HPDE6-E6E7 (cell line): ENCODE data around the gene TMEM47.

ENCODE experiments used
- DNase-seq: peaks from one replicate; pipeline ENCODE4 v3.0.0; 2011; ENCODE audit warnings: missing footprints; ENCODE audit errors: extremely low spot score

TMEM47 gene

DNA sequence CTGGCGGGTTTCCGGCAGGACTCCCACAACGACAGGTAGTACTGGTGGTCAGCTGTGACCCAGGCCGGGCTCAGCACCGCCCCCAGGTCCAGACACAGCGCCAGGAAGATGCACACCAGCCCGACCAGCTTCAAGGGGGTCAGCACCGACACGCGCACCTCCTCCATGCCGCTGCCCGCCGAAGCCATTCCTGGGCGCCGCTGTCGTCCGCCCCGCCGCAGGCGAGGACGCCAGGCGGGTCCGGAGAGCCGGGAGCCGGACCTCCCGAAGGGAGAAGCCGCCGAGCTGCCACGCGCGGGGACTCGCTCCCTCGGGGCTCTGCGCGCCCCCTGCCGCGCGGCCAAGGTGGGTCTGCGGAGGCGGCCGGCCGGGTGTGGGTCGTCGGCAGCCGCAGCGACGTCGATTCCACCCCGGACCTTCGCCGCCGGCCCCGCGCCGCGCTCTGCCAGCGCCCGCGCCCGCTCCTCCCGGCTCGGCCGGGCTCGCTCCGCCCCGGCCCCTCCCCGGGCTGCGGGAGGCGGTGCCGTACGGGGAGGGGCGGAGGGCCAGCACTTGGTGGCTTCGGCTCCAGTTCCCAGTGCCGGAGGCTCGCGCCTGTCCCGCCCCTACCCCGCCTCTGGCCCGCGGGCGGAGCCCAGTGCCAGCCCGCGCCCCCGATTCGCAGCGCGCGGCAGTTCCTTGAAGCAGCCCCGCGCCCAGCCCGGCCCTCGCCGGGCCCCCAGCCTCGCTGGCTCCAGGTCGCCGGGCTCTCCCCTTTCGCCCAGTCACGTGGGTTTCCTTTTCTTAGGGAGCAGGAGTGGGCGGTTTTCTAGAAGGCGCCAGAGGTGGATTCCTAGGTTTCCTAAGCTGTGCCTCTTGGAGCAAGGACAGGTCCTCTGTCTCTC, at the start of gene TMEM47:
Gene TMEM47 (minus strand): TSS at position 444 of the 884 bp plus-strand sequence. CDS start 256 bp downstream, at position 188.
- peak; percentile 42 for DNase-seq

DNA sequence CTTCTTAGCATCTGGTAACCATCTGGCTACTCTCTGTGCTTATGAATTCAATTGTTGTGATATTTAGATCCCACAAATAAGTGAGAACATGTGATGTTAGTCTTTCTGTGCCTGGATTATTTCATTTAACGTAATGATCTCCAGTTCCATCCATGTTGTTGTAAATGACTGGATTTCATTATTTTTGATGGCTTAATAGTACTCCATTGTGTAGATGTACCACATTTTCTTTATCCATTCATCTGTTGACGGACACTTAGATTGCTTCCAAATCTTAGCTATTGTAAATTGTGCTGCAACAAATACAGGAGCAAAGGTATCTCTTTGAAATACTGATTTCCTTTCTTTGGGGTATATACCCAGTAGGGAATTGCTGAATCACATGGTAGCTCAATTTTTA, 30.0 kb upstream of the TMEM47 start:
- DNase-seq, result no peak

DNA sequence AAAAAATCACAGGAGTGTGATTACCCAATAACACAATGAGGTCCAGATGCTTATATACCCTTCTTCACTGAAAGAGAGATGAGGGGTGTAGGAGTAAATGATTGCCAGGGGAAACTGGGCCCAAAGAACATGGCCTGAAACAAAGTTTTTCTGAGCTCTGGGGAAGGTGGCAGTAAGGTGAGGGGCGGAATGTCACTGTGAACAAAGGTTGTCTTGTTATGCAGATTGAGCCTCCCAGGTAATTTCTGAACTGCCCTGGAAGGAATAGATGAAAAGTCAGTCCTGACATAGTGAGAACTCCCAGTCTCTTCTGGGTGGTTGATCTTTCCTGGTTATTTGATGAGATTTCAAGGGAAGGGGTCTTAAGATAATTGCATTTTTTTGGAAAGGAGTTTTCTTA, 2.5 kb upstream of the TMEM47 start:
- DNase-seq, result no peak

DNA sequence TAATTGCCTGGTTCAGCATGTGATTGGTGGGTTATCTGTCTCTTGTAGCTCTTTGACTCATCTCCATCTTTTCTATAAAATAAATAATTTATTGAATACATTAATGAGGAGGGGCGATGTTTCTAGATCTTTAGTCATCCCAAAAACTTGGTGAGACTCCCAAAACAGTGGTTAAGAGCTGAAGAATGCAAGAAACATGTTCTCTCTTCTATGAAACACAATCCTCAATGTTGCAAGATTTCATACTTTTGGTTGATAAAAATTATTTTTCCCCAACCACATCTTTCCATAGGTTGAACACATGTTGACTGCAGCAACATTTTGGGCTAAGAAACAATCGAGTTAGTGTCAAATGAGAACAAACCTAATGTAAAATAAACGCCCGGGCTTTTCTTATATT, 1.2 kb upstream of the TMEM47 start:
- DNase-seq, result no peak

DNA sequence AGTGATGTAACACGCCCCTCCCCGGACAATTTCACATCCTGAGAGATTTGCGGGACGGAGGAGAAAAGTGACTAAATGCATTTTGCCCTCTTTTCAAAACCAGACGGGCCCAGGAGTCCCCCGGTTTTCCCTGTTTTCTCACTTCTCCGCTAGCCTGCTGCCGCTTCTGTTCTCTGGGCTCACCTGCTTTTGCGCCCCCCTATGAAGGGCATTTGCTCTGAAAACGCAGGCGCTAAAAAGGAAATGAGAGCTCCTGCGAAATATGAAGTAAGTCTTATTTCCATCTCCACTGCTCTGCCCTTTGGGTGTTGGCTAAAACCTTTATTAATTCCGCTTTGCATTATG, 613 bp upstream of the TMEM47 start:
- no peak for DNase-seq

DNA sequence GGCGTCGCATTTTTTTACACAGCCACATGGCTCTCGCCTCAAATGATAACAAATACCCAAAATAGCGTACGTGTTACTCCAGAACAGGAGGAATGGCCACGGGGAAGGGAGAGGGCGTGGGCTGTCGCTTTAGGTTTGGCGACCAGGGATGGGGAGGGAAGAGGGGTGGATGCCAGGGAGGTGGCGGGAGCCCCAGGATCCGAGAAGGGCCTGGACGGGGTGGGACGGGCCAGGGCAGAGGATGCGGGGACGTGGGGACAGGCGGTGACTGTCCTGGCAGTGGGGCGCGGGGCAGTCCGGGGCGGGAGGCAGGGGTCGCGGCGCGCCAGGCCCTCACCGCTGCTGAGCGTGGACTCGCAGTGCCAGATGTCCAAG, 631 bp downstream of the TMEM47 start:
- no peak for DNase-seq

DNA sequence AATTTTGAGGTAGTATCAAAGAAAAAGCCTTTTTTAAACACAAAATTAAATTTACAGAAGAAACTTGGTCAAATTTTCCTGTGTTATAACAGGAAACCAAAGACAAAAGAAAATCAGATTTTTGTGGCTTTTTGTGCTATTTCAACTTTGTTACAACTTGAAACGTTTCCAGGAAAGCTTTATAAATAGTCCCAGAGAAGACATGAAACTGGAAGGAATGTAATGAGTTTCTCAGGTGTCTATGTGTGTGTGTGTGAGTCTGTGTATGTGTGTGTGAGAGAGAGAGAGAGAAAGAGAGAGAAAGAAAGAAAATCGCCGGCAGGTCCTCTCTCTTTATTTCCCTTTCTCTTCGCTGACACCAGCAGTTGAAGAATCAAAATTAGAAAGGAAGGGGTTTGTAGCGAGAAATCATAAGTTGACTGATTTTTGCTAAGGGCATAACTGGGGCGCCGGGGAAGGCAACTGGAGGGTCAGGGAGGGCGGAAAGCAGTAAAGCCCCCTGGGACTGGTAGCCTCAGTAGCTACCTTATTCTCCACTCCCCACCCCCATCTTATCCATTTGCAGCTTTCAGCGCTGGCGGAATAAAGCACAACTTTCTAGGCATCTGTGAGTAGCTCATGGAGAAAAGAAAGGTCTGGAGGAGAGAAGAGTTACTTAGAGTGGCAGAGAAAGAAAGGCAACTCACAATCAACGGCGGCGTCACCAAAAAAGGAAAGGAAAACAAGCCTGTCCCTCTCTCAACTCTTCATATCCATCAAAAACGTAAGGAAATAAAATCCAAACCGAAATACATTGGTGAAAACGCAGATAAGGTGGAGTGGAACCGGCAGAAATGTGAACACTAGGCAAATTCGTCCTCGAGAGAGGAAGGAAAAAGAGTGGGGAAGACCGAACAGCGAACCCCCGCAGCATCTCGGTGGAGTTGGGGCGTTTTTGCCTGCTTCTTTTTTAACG, 1.3 kb downstream of the TMEM47 start:
- DNase-seq, result no peak

DNA sequence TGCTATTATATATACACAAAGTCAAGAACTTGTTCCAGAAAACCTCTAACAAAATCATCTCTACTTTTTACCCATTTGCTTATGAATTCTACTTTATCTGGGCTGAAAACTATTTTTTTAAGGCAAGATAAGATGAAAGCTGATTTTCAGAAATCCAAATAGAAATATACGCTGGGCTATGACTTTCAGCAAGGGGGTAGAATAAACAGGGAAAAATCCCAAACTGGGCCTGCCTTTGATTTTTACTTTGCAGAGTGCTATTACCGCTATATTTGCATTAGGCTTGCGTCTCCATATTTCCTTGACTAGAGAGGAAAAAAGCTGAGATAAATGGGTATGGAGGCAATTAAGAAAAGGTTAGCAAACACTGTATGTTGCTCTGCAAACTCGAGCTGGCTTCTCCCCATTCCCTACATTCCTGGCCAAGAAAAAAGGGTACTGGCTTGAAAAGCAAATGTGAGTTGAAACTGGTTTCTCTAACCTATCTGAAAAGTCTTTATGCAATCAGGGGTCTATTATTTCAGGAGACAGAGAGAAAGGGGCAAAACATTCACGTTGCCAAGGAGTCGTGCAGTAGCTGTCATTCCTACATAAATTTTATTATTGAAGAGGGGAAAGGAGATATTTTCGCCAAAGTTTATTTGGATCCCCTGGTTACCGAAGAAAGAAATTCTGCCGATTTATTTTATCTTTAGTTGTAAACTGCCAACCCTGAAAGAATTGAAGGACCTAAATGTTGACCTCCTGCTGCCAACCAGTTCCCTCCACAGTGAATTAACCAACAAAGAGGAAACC, 2.2 kb downstream of the TMEM47 start:
- DNase-seq, result no peak

DNA sequence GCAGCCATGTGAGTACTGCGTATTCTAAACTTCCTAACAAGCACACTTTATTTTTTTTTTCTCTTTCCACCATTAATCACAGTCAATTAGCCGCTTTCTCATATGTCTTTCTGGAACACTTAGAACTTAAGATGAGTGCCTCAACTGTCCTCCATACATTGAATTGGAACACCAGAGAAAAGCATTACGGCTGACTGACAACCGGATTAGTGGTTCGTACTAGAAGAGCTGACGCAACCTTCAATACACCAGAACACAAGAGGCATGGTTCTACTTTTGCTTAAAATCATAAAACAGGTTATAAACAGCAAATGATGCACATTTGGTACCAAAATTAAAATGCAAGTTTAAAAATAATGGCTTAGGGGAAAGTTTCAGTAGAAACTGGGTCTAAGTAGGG, 3.3 kb downstream of the TMEM47 start:
- no peak for DNase-seq

DNA sequence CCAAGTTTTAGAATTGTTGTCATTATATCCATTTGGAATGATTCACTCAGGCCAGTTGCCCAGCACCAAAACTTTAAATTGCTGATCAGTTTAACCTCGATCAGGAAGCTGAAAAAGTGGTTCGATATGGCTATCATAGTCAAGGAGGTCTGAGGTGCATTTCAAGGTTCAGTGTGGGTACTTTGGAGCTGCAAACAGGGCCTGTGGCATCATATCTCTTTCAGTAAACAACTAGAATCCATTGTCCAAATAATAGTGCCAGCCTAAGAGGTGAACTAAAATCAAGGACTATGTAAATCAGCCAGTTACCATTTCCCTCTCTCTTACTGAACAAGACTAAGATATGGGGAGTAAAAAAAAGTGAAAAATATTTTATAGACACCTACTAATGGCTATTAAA, 14.2 kb downstream of the TMEM47 start:
- no peak for DNase-seq

DNA sequence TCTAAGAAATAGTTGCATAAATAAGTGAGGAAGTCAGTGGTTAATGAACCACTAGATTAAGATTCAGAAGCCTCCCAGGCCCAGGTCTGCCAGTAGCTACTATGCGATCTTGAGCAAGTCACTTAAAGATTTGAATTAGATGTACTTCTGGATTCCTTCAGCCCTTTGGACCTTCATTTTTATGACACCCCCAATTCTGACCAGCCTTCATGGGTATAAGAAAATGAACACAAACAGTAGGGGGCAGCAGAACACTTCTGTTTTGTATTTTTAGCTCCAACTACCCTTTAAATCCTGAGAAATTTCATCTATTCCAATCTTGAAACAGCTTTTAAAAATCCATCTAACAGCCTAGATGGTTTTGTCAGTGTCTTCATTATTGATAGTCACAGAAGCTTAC, 19.0 kb downstream of the TMEM47 start:
- DNase-seq, result peak; percentile 9

DNA sequence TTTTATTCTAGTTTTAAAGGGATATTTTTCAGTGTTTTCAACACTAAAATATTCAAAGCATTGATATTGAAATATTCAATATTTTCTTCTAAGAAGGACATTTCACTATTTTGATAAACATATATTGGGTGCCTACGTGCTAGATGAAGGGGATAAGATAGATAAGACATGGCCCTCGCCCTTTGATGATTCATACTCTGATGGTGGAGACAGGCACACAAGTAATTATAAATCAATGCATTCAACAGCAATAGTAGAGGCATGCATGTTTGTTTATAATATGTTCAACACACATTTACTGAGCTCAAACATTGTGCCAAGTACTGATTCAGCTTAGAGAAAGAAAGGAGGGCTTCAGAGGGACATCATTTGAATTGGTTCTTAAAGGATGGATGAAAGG, 22.7 kb downstream of the TMEM47 start:
- DNase-seq, result no peak

DNA sequence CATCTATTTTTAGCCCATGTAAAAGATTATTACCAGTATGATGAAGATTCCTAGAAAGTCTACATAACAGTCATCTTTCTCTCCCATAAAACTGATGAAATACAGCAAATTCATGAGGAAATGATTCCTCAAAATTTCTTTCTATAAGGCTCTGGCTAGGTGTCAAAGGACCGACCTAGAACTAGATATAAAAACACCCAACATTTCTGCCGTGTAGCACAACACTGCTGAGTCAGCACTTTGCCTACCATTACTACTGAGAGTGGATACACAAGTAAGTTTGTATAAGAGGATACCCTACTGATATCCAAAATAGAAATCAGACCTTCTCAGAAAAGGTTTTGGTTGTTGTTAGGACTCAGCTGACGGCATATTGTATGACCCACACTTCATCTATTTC, 24.7 kb downstream of the TMEM47 start:
- DNase-seq, result no peak

DNA sequence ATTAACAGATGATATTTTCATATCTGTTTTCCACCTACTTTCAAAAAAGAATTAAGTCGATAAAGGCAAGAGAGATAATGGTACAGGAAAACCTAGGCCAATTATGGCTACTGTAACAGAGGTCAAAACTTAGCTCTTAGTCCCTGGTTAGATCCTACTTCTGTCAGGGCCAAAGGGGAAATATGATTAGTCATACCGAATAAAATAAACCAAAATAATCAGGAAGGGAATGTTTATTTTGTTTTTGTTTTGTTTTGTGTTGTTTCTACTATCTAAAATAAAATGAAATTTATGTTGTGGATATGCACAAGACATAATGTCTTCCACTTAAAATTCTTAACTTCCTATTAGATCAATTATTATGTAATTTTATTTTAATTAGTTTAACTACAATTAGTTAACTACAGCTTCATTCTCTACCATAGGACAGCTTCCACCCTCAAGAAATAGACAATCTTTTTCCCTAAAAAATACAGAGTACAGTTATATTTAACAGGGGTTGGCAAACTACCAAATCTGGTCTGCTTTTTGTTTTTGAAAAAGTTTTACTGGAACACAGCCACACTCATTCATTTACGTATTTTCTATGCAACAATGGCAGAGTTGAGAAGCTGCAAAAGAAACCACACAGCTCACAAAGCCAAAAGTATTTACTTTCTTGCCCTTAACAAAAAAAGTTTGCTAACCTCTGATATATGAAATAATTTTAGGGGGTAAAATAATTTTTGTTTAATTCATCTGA, 25.4 kb downstream of the TMEM47 start:
- DNase-seq, result no peak

DNA sequence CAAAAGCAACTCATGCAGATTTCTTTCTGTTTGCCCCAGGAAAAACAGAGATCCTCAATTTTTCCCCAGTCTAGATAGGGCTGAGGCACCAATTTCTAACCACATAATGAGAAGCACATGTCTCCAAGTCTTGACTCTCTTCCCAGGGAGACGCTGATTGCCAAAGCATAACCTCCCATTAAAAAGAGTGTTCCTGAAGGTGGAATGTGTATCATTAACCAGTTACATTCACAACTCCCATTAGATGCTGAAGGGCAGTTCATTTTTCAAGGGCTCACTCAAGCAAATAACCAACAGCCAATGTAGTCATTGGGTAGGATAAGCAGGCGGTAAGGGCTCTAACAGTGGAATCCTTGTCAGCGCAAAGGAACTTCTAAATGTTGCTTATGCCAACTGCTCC, 27.5 kb downstream of the TMEM47 start:
- DNase-seq, result no peak

DNA sequence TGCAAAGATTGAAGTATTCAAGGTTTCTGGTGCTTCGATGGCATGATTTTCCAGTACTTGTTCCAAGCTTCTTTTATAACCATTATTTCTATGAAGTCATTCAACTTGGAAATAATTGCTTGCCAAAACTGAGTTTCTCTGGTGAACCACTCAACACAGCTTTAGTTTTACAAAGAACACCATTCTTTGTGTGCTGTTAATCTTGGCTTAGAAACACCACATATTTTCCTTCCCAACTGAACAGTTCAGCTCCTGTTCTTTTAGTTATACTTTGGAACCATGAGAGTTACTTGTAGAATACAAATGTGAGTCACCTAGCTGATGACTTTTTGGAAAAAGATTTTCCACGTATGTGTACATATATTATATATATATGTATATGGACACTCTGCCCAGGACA, 32.7 kb downstream of the TMEM47 start:
- DNase-seq, result no peak

DNA sequence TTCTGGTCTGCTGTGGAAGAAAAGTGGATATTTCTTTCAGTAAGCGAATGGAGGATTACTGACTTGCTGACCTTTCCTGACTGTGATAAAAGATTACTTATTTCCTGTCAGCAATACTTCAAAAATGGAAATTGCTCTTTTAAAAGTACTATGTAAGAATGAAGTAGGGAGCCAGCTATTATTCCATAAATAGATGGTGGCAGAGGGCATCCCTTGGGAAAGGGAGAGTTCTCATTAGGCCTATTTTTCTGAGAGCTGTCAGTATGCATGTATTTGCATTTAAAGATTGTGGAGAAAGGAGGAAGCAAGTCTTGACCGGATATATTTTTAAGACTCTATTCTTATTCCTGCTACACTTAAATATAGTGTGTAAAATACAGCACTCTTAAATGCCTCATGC, 37.2 kb downstream of the TMEM47 start:
- DNase-seq, result no peak

DNA sequence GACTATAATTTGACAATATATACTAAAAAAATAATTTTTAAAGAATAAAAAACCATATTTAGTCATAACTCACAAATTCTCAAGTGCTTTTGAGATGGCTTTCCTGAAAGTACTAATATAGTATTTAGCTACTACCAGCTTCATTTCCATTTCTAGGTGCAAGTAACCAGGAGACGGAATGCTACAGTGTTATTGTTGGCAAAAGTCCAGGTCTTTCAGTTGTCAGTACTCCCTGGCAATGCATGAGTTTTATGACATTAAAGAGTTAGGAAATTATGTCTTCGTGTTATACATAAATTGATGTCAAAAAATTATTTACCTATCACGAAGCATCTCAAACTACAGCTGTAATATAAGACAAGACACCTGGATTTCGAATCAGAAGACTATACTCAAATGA, 45.0 kb downstream of the TMEM47 start:
- no peak for DNase-seq

DNA sequence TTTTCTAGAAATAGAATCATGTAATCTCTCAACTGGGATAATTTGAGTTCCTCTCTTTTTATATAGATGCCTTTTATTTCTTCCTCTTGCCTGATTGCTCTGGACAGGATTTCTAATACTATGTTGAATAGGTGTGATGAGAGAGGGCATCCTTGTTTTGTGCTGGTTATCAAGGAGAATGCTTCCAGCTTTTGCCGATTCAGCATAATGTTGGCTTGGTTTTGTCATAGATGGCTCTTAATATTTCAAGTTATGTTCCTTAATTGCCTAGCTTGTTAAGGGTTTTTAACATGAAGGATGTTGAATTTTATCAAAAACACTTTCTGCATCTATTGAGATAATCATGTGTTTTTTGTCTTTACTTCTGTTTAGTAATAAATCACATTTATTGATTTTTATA, 58.7 kb downstream of the TMEM47 start:
- DNase-seq, result no peak

DNA sequence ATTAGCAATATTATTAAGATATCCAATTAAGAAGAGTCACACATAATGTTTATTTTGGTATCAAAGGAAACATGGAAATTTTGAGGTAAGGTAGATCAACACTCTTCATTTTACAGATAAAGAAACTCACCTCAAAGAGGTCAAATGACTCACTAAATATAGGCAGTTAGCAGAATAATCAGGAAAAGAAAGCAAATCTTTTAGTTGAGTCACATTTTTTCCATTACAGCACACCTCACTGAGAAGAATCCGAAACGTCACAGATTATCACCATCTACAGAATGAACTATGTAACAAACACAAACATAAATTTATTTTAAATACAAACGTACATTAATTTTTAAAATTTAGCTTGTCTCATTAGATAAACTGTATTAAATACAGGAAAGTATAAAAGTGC, 70.1 kb downstream of the TMEM47 start:
- no peak for DNase-seq

DNA sequence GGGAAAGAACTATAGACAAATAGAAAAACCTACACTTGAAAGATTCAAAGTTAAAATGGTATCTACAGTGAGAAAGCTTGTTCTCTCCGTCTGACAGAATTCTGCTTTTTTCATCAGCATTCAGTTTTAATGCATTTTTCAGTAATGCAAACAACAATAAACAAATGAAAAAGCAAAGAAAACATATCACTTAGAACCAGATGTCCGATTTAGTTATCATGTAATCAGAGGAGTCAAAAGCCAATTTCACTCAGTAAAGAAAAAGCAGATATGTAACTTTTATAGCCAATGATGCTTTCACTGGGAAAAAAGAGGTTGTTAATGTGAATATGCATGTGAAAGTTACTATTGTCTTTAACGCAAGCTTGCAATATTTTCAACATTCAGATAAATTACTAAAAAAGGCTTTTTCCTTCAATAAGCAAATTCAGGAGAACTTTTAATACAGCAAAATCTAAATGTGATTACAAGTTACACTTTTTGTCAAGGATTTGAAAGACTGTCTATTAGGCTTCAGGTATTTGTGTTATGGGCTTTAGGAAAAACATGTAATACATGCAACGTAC, 70.7 kb downstream of the TMEM47 start:
- no peak for DNase-seq
